Neural progenitor cell (in vitro differentiated cells): ENCODE data around the gene MOB2. TPM values are rescaled to one million over a fixed set of nuclear protein-coding genes. Genes with fewer than 3 reads are reported as not detected.

Source experiments
- DNase-seq: peaks from one replicate; pipeline ENCODE4 v3.0.0-alpha.2; 2016; ENCODE audit warnings: low spot score
- H2AFZ ChIP-seq: fragments of 200-600 bp; sonication (generic); replicated peaks from 2 replicates; pipeline ENCODE4 v1.6.1; 2016; ENCODE audit warnings: antibody characterized with exemption
- H3F3A ChIP-seq: fragments of 200-600 bp; sonication (generic); 2 replicates; pipeline ENCODE4 v1.6.1; 2016; ENCODE audit warnings: antibody characterized with exemption, low read depth
- H3K27ac ChIP-seq: fragments of 200-600 bp; sonication (generic); 2 replicates; pipeline ENCODE4 v1.5.1; 2016; ENCODE audit warnings: mild to moderate bottlenecking
- H3K27me3 ChIP-seq: fragments of 200-600 bp; sonication (generic); 2 replicates; pipeline ENCODE4 v1.6.1; 2016; ENCODE audit warnings: mild to moderate bottlenecking, moderate library complexity
- H3K36me3 ChIP-seq: fragments of 200-600 bp; sonication (generic); 2 replicates; pipeline ENCODE4 v1.5.1; 2016
- H3K4me1 ChIP-seq: fragments of 200-600 bp; sonication (generic); 2 replicates; pipeline ENCODE4 v1.6.1; 2016; ENCODE audit warnings: mixed run types
- H3K4me2 ChIP-seq: fragments of 200-600 bp; sonication (generic); 2 replicates; pipeline ENCODE4 v1.6.1; 2016
- H3K4me3 ChIP-seq: fragments of 200-600 bp; sonication (generic); 2 replicates; pipeline ENCODE4 v1.5.1; 2016
- H3K79me2 ChIP-seq: fragments of 200-600 bp; sonication (generic); 2 replicates; pipeline ENCODE4 v1.6.1; 2016; ENCODE audit warnings: low read depth
- H3K9ac ChIP-seq: fragments of 200-600 bp; sonication (generic); 2 replicates; pipeline ENCODE4 v1.6.1; 2016
- H3K9me3 ChIP-seq: fragments of 200-600 bp; sonication (generic); 2 replicates; pipeline ENCODE4 v1.5.1; 2016; ENCODE audit warnings: low read depth
- H4K20me1 ChIP-seq: fragments of 200-600 bp; sonication (generic); 2 replicates; pipeline ENCODE4 v1.6.1; 2016; ENCODE audit warnings: low read depth
- H3K27ac Mint-ChIP-seq: 3 replicates; pipeline ENCODE4 v1.8.0; 2021; ENCODE audit warnings: mixed read lengths
- H3K27me3 Mint-ChIP-seq: 2 replicates; pipeline ENCODE4 v1.8.0; 2022; ENCODE audit warnings: low read depth, mild to moderate bottlenecking, inconsistent platforms, moderate library complexity, mixed read lengths; ENCODE audit not compliant: insufficient read depth
- H3K36me3 Mint-ChIP-seq: 3 replicates; pipeline ENCODE4 v1.8.0; 2021; ENCODE audit warnings: mixed read lengths
- H3K4me1 Mint-ChIP-seq: 3 replicates; pipeline ENCODE4 v1.8.0; 2021; ENCODE audit warnings: mixed read lengths
- H3K4me3 Mint-ChIP-seq: 3 replicates; pipeline ENCODE4 v1.8.0; 2021; ENCODE audit warnings: mild to moderate bottlenecking, moderate library complexity, mixed read lengths
- H3K9me3 Mint-ChIP-seq: 3 replicates; pipeline ENCODE4 v1.8.0; 2020; ENCODE audit warnings: mixed read lengths
- CTCF ChIP-seq: fragments of 200-600 bp; sonication (generic); IDR thresholded peaks from 2 replicates; pipeline ENCODE4 v1.5.1; 2017; ENCODE audit warnings: antibody characterized with exemption, mild to moderate bottlenecking
- EZH2 ChIP-seq: fragments of 200-600 bp; sonication (generic); IDR thresholded peaks from 2 replicates; pipeline ENCODE4 v1.6.1; 2017; ENCODE audit warnings: antibody characterized with exemption, mild to moderate bottlenecking, moderate library complexity
- EZH2phosphoT487 ChIP-seq: fragments of 200-600 bp; sonication (generic); IDR thresholded peaks from 2 replicates; pipeline ENCODE4 v1.6.1; 2017; ENCODE audit warnings: antibody characterized with exemption
- total RNA-seq: library from RNA; depleted of rRNA; stranded (reverse); fragments of >200 nt; gene quantifications from 2 replicates; pipeline ENCODE4 v1.2.3, GENCODE V29; 2015; ENCODE audit warnings: low replicate concordance

MOB2 gene
- total RNA-seq, 1 donor from 2014 or later, result 8.0 TPM

- H3K9me3 Mint-ChIP-seq, result peaks cover 16% of the 10 kb centered on the region
Measured at GRCh38 chr11:1498262-1498661, 11.7 kb upstream of the MOB2 start.

GRCh38 chr11:1497600-1497999 lies 11.0 kb upstream of the MOB2 start:
- no peaks in the 10 kb centered on the region for H3K9me3 ChIP-seq
- Mint-ChIP-seq H3K4me1 (peaks cover 3% of the 10 kb centered on the region), H3K9me3 (peaks cover 16% of the 10 kb centered on the region), H3K36me3 (peaks cover 8% of the 10 kb centered on the region), H3K27ac (no peak overlapping the region), H3K27me3 (peaks cover 9% of the 10 kb centered on the region), H3K4me3 (no peak overlapping the region)
- DNase-seq, result no peak
- peaks cover 13% of the 10 kb centered on the region for H3K79me2 ChIP-seq
- no peak overlapping the region for H3K9ac ChIP-seq
- H3K4me3 ChIP-seq, result no peak overlapping the region
- no peak overlapping the region for H3K4me2 ChIP-seq
- H3K4me1 ChIP-seq, result peaks cover 7% of the 10 kb centered on the region
- H4K20me1 ChIP-seq, result peaks cover 6% of the 10 kb centered on the region
- no peak overlapping the region for H3K27ac ChIP-seq
- TF ChIP-seq EZH2 (no peak), EZH2phosphoT487 (no peak), CTCF (no peak)
- no peaks in the 10 kb centered on the region for H3K27me3 ChIP-seq
- no peaks in the 10 kb centered on the region for H3F3A ChIP-seq
- H3K36me3 ChIP-seq, result no peaks in the 10 kb centered on the region
- no peak overlapping the region for H2AFZ ChIP-seq

More at GRCh38 chr11:1498262-1498661, 11.7 kb upstream of the MOB2 start:
- H3K9ac ChIP-seq, result no peak overlapping the region
- peaks cover 11% of the 10 kb centered on the region for H3K4me1 ChIP-seq
- no peaks in the 10 kb centered on the region for H3K27me3 ChIP-seq
- peaks cover 13% of the 10 kb centered on the region for H3K79me2 ChIP-seq
- peaks cover 12% of the 10 kb centered on the region for H4K20me1 ChIP-seq
- H3F3A ChIP-seq, result no peaks in the 10 kb centered on the region
- no peaks in the 10 kb centered on the region for H3K36me3 ChIP-seq
- H3K4me2 ChIP-seq, result no peak overlapping the region
- H3K9me3 ChIP-seq, result no peaks in the 10 kb centered on the region
- no peak overlapping the region for H3K27ac ChIP-seq
- H2AFZ ChIP-seq, result no peak overlapping the region
- Mint-ChIP-seq H3K36me3 (peaks cover 8% of the 10 kb centered on the region), H3K4me3 (no peak overlapping the region), H3K27ac (no peak overlapping the region), H3K4me1 (peaks cover 8% of the 10 kb centered on the region), H3K27me3 (peaks cover 9% of the 10 kb centered on the region)
- DNase-seq, result no peak
- TF ChIP-seq CTCF, result no peak
- TF ChIP-seq EZH2, result no peak
- TF ChIP-seq EZH2phosphoT487, result no peak
- no peak overlapping the region for H3K4me3 ChIP-seq

DNA sequence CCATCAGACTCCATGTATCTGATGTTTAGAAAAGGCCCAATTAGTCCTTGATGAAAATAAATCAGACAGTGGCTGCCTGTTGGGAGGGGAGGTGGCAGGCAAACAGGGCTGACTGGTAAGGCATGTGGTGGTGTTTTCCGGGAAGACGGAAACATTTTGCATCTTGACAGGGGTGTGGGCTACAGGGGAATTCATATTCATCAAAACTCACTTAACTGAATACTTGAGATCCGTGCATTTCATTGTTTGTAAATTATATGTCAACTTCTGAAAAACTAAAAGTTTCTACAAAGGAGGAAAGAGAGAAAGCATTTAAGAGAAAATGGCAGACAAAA lies 10.1 kb upstream of the MOB2 start:
- no peak overlapping the region for H3K27ac Mint-ChIP-seq
- Histone ChIP-seq H3K9me3 (no peaks in the 10 kb centered on the region), H4K20me1 (peaks cover 6% of the 10 kb centered on the region), H3K27ac (no peak overlapping the region), H3F3A (no peaks in the 10 kb centered on the region), H3K4me3 (no peak overlapping the region), H3K36me3 (no peaks in the 10 kb centered on the region), H3K27me3 (no peaks in the 10 kb centered on the region), H3K4me2 (no peak overlapping the region), H3K9ac (no peak overlapping the region), H3K4me1 (peaks cover 7% of the 10 kb centered on the region), H2AFZ (no peak overlapping the region), H3K79me2 (peaks cover 13% of the 10 kb centered on the region)
- H3K27me3 Mint-ChIP-seq, result peaks cover 9% of the 10 kb centered on the region
- peaks cover 8% of the 10 kb centered on the region for H3K36me3 Mint-ChIP-seq
- peaks cover 3% of the 10 kb centered on the region for H3K4me1 Mint-ChIP-seq
- H3K4me3 Mint-ChIP-seq, result no peak overlapping the region
- no peak for TF ChIP-seq CTCF
- no peak for TF ChIP-seq EZH2
- TF ChIP-seq EZH2phosphoT487, result no peak
- H3K9me3 Mint-ChIP-seq, result peaks cover 16% of the 10 kb centered on the region
- DNase-seq, result no peak
